A673 (cell line): ENCODE results near the gene JOSD1. TPM values are rescaled to one million over a fixed set of nuclear protein-coding genes. Genes with fewer than 3 reads are reported as not detected.

Source experiments
- BruUV-seq: library from RNA; stranded (reverse); fragments of 400-500 nt; replicated peaks from 2 replicates; lab custom pipeline; 2021; lab: Mats Ljungman, UMichigan
- CTCF ChIA-PET: fragments of 300-600 bp; sonication (Branson Sonifier 250); formaldehyde crosslinking; loops from one replicate; lab custom pipeline; 2022; ENCODE audit warnings: antibody characterized with exemption; lab: Charles Lee
- POLR2A ChIA-PET: fragments of 300-600 bp; sonication (Branson Sonifier 250); formaldehyde crosslinking; loops from one replicate; lab custom pipeline; 2022; ENCODE audit warnings: antibody characterized with exemption; ENCODE audit not compliant: low non-redundant PET; lab: Charles Lee
- DNase-seq: peaks from one replicate; pipeline ENCODE4 v3.0.0-alpha.2; 2015; ENCODE audit warnings: low spot score
- H3K27ac ChIP-seq: fragments of 200-600 bp; sonication (generic); 2 replicates; pipeline ENCODE4 v1.5.1; 2016; ENCODE audit warnings: mixed run types, low read depth, mild to moderate bottlenecking, mixed read lengths, antibody characterized with exemption, low read length; ENCODE audit not compliant: poor library complexity, severe bottlenecking
- H3K27me3 ChIP-seq: fragments of 200-600 bp; sonication (generic); replicated peaks from 2 replicates; pipeline ENCODE4 v1.6.1; 2017; ENCODE audit warnings: mixed run types, low read depth, mild to moderate bottlenecking, mixed read lengths, antibody characterized with exemption, low read length; ENCODE audit not compliant: insufficient read depth, poor library complexity
- H3K36me3 ChIP-seq: fragments of 200-600 bp; sonication (generic); 2 replicates; pipeline ENCODE4 v1.6.1; 2016; ENCODE audit warnings: mixed run types, mild to moderate bottlenecking, mixed read lengths, antibody characterized with exemption, low read length; ENCODE audit not compliant: insufficient read depth, poor library complexity, severe bottlenecking
- H3K4me1 ChIP-seq: fragments of 200-600 bp; sonication (generic); 2 replicates; pipeline ENCODE4 v1.6.1; 2017; ENCODE audit warnings: mixed run types, mild to moderate bottlenecking, mixed read lengths, antibody characterized with exemption, low read length; ENCODE audit not compliant: insufficient read depth, poor library complexity, severe bottlenecking
- H3K4me3 ChIP-seq: fragments of 200-600 bp; sonication (generic); 2 replicates; pipeline ENCODE4 v1.5.1; 2016; ENCODE audit warnings: low read depth, mixed run types, mild to moderate bottlenecking, mixed read lengths, low read length; ENCODE audit not compliant: poor library complexity, severe bottlenecking
- H3K9me3 ChIP-seq: fragments of 200-600 bp; sonication (generic); 2 replicates; pipeline ENCODE4 v1.6.1; 2016; ENCODE audit warnings: mixed run types, low read depth, mild to moderate bottlenecking, mixed read lengths, antibody characterized with exemption, low read length; ENCODE audit not compliant: poor library complexity, severe bottlenecking
- EZH2 ChIP-seq: fragments of 200-600 bp; sonication (generic); IDR thresholded peaks from 2 replicates; pipeline ENCODE4 v1.6.1; 2017; ENCODE audit warnings: borderline replicate concordance, low read depth, mild to moderate bottlenecking, mixed read lengths, antibody characterized with exemption, low read length; ENCODE audit not compliant: poor library complexity, severe bottlenecking
- intact Hi-C: fragments of 100-400 bp; cut with micrococcal nuclease; formaldehyde crosslinking; loops from one replicate; pipeline ENCODE4 v1.10.0; 2022; ENCODE audit not compliant: unreplicated experiment
- total RNA-seq: library from RNA; stranded (reverse); gene quantifications from 2 replicates; pipeline ENCODE4 v1.2.3, GENCODE V29; 2021
- TF ChIP-seq, protein P1 (sequence below): fragments of 300-800, 200-600 bp; sonication (generic); conservative IDR thresholded peaks from 2 replicates; pipeline ENCODE4 v1.5.1; 2017; ENCODE audit warnings: low read depth, mild to moderate bottlenecking, antibody characterized with exemption, low read length, moderate library complexity, mixed read lengths

JOSD1 gene
- total RNA-seq, 1 experiment from 2014 or later, result 53.1 TPM

DNA sequence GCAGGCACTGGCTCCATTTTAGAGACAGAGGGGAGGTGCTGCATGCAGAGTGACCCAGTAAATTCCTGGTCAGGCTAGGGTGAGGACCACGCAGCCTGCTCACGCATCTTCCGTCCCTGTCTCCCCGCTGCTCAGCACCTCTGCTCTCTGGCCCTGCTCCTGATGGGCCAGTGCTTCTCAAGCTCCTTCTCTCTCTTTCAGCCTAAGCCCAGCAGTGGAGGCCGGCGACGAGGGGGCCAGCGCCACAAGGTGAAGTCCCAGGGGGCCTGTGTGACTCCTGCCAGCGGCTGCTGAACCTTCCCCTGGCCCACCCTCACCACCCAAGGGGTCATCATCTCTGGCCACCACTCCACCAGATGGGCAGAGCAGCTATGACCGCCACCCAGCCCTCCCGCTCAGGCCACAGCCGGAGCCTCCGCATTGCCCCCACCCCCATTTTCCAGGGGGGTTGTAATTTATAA is 29.7 kb upstream of the JOSD1 start:
- no peaks in the 10 kb centered on the region for H3K4me1 ChIP-seq
- H3K4me3 ChIP-seq, result no peak overlapping the region
- H3K27ac ChIP-seq, result peak overlapping the region; percentile 37
- H3K27me3 ChIP-seq, result no peaks in the 10 kb centered on the region
- TF ChIP-seq, protein P1, sequence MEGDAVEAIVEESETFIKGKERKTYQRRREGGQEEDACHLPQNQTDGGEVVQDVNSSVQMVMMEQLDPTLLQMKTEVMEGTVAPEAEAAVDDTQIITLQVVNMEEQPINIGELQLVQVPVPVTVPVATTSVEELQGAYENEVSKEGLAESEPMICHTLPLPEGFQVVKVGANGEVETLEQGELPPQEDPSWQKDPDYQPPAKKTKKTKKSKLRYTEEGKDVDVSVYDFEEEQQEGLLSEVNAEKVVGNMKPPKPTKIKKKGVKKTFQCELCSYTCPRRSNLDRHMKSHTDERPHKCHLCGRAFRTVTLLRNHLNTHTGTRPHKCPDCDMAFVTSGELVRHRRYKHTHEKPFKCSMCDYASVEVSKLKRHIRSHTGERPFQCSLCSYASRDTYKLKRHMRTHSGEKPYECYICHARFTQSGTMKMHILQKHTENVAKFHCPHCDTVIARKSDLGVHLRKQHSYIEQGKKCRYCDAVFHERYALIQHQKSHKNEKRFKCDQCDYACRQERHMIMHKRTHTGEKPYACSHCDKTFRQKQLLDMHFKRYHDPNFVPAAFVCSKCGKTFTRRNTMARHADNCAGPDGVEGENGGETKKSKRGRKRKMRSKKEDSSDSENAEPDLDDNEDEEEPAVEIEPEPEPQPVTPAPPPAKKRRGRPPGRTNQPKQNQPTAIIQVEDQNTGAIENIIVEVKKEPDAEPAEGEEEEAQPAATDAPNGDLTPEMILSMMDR, result no peak
- TF ChIP-seq EZH2, result no peak
- DNase-seq, result no peak
- intact Hi-C loops, result no loop called here
- H3K9me3 ChIP-seq, result no peaks in the 10 kb centered on the region
- no TSS peak for BruUV-seq
- POLR2A ChIA-PET, result no interaction called here
- CTCF ChIA-PET, result no interaction called here
- peaks cover 89% of the 10 kb centered on the region for H3K36me3 ChIP-seq

DNA sequence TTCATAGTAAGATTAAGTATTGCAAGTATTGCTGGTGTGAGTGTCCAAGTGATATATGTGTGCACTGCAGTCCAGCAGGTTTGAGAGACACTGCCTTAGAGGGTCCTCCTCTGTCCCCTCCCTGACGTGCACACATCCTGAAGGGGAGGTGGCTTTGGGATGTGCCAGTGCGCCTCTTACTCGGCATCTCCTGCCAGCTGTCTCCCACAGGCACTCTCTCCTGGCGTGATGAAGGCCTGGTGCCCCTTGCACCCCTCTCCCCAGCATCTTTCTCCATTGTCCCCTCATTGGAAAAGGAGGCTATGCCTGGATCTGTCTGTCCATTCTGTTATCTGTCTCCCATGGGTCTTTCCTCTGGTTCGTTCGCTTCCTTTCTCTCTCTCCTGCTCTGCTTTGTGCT is 29.2 kb upstream of the JOSD1 start:
- Histone ChIP-seq H3K27ac (no peak overlapping the region), H3K36me3 (peaks cover 89% of the 10 kb centered on the region), H3K4me1 (no peaks in the 10 kb centered on the region), H3K4me3 (no peak overlapping the region), H3K9me3 (no peaks in the 10 kb centered on the region), H3K27me3 (no peaks in the 10 kb centered on the region)
- POLR2A ChIA-PET, result no interaction called here
- BruUV-seq, result no TSS peak
- intact Hi-C loops, result no loop called here
- TF ChIP-seq, protein P1, result no peak
- TF ChIP-seq EZH2, result no peak
- CTCF ChIA-PET, result no interaction called here
- no peak for DNase-seq

DNA sequence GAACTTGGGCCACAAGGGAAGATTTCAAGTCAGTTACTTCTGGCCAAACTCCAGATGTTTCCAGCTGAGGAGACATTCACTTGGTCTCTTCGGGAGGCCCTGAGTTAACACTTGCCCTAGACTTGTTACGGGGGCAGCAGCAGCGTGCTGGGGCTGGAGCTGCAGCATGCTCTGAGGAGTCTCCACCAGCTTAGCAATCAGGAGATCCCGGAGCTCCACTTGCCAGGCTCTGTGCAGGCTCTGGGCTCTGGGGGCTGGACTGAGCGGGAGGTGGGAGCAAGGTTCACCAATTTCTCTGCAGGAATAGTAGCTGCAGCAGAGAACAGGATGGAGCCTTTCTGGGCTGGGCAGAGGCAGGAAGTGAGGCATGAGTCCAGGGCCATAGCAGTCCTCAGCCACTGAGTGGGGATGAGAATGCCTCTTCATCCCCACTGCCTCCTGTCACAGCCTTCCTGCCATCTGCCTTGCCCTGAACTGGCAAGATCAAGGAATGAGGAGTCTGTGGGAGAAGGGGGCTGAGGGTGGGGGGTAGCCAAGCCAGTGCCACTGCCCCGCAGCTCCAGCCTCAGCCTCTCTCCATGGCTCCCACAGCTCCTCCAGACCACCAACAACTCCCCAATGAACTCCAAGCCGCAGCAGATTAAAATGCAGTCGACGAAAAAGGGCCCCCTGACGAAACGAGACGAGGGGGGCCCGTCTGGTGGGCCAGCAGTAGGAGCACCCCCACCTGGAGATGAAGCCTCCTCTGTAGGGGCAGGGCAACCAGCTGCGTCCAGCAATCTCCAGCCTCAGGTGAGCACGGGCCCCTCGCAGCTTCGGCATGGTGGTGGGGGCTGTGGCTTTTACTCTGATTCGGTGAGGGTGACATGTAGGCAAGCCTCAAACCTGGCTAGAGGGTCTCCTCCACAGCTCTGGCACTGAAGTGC is 28.4 kb upstream of the JOSD1 start:
- Histone ChIP-seq H3K4me3 (no peak overlapping the region), H3K27me3 (no peaks in the 10 kb centered on the region), H3K9me3 (no peaks in the 10 kb centered on the region), H3K36me3 (peaks cover 89% of the 10 kb centered on the region), H3K27ac (no peak overlapping the region), H3K4me1 (no peaks in the 10 kb centered on the region)
- DNase-seq, result no peak
- CTCF ChIA-PET, result interaction anchor here (0.6 kb wide), 1 partner anchor 131 kb away, joined by 4 read pairs; no protein-coding TSS in a partner anchor
- BruUV-seq, result no TSS peak
- POLR2A ChIA-PET, result no interaction called here
- intact Hi-C loops, result no loop called here
- TF ChIP-seq EZH2, result no peak
- TF ChIP-seq, protein P1, result no peak
